PC-3 (cell line): ENCODE data around the gene FBXL13.

ENCODE experiments used
- EZH2 ChIP-seq: fragments of 300-600 bp; sonication (generic); IDR thresholded peaks from one replicate; pipeline ENCODE4 v1.6.1; 2017; ENCODE audit warnings: antibody characterized with exemption, mild to moderate bottlenecking, low read length; ENCODE audit not compliant: unreplicated experiment
- TF ChIP-seq, protein P1 (sequence below): fragments of 300-600 bp; sonication (generic); conservative IDR thresholded peaks from 2 replicates; pipeline ENCODE4 v1.5.1; 2017; ENCODE audit warnings: antibody characterized with exemption, low read depth, mild to moderate bottlenecking, low read length

DNA sequence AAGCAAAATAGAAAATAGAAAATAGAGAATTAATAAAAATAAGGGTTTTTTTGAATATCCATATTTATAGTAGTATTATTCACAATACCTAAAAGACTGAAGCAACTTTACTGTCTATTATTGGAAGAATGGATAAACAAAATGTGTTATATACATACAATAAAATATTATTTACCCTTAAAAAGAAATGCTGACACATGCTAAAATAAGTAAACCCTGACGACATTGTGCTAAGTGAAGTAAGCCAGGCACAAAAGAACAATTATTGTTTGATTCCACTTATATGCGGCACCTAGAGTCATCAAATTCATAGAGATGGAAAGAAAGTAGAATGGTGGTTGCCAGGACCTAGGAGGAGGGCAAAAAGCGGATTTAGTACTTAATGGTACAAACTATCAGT, 122.8 kb downstream of the FBXL13 start:
- TF ChIP-seq EZH2: no peak
- TF ChIP-seq, protein P1, sequence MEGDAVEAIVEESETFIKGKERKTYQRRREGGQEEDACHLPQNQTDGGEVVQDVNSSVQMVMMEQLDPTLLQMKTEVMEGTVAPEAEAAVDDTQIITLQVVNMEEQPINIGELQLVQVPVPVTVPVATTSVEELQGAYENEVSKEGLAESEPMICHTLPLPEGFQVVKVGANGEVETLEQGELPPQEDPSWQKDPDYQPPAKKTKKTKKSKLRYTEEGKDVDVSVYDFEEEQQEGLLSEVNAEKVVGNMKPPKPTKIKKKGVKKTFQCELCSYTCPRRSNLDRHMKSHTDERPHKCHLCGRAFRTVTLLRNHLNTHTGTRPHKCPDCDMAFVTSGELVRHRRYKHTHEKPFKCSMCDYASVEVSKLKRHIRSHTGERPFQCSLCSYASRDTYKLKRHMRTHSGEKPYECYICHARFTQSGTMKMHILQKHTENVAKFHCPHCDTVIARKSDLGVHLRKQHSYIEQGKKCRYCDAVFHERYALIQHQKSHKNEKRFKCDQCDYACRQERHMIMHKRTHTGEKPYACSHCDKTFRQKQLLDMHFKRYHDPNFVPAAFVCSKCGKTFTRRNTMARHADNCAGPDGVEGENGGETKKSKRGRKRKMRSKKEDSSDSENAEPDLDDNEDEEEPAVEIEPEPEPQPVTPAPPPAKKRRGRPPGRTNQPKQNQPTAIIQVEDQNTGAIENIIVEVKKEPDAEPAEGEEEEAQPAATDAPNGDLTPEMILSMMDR: no peak
